Testis (tissue), 2 donors: ENCODE results near the gene ZNF302.

ENCODE experiments used
- POLR2A ChIP-seq: fragments of 450-650 bp; IDR thresholded peaks from one replicate; pipeline ENCODE4 v1.6.1; 2017; ENCODE audit warnings: antibody characterized with exemption, mild to moderate bottlenecking, moderate library complexity
- TF ChIP-seq, protein P1 (sequence below), 3 experiments: fragments of 450-650 bp in 2 of 3; fragments of 200-600 bp in 1 of 3; sonication (generic) in 1 of 3; IDR thresholded peaks; one replicate each; pipeline ENCODE4 v1.5.1; 2016 to 2019; ENCODE audit warnings: antibody characterized with exemption in 3 of 3, mild to moderate bottlenecking in 2 of 3, moderate library complexity in 1 of 3

GRCh38 chr19:34666958-34667265 lies 10.6 kb upstream of the ZNF302 start:
- TF ChIP-seq POLR2A = no peak
- TF ChIP-seq, protein P1, sequence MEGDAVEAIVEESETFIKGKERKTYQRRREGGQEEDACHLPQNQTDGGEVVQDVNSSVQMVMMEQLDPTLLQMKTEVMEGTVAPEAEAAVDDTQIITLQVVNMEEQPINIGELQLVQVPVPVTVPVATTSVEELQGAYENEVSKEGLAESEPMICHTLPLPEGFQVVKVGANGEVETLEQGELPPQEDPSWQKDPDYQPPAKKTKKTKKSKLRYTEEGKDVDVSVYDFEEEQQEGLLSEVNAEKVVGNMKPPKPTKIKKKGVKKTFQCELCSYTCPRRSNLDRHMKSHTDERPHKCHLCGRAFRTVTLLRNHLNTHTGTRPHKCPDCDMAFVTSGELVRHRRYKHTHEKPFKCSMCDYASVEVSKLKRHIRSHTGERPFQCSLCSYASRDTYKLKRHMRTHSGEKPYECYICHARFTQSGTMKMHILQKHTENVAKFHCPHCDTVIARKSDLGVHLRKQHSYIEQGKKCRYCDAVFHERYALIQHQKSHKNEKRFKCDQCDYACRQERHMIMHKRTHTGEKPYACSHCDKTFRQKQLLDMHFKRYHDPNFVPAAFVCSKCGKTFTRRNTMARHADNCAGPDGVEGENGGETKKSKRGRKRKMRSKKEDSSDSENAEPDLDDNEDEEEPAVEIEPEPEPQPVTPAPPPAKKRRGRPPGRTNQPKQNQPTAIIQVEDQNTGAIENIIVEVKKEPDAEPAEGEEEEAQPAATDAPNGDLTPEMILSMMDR (IDR thresholded peaks at IDR 0.05) = no peak
